ENCODE measurements around the gene IRX2. TPM values are rescaled to one million over a fixed set of nuclear protein-coding genes. Genes with fewer than 3 reads are reported as not detected.

Gene IRX2
- total RNA-seq, 1 donor from 2014 or later, result 6.7 TPM

DNA sequence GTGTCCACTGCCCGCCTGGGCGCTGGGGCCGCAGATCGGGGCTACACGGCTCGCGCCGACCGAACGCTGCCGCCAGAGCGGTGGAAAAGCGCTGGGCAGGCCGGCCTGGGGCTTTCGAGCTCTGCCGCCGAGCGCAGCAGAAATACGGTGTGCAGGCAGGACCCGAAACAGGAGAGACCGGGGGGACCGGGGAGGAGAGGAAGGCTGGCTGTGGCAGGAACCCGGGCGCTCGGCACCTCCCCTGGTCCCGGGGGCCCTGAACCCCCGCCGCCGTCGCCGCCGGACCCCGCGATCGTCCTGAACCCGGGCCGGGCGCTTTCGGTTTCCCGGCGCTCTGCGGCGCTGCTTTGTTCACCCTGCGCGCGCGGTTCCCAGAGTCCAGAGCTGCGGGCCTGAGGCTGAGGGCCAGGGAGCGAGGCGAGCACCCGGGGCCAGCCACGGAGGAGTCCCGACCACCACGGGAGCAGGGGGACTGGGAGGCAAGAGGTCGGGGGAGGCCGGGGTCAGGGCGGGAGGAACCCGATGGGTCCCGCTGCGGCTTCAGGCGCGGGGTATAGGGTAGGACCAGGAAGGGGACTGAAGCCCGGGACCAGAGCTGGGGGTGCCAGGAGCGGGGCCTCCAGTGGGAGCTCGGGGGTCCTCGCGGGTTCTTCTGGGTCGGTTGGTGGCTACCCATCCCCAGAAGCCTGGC is 12.0 kb downstream of the IRX2 start:
- H3K27ac Mint-ChIP-seq (ENCODE audit: unreplicated experiment), result no peak overlapping the region
- no peak for DNase-seq (ENCODE audit: low read depth)
- Histone ChIP-seq H3K9ac (ENCODE audit: low read length) (peak overlapping the region; percentile 72), H3K27me3 (ENCODE audit: insufficient read depth, low read length) (peaks cover 3% of the 10 kb centered on the region), H2AFZ (ENCODE audit: low read depth, low read length) (peak overlapping the region; percentile 23), H3K4me1 (ENCODE audit: insufficient read depth, low read length) (peaks cover 11% of the 10 kb centered on the region), H3K79me2 (ENCODE audit: insufficient read depth, low read length) (peaks cover 31% of the 10 kb centered on the region), H3K9me3 (ENCODE audit: insufficient read depth, low read depth, low read length) (no peaks in the 10 kb centered on the region), H3K4me2 (ENCODE audit: low read length) (peak overlapping the region; percentile 84), H3K36me3 (ENCODE audit: insufficient read depth, low read length) (no peaks in the 10 kb centered on the region), H3K27ac (ENCODE audit: low read depth, low read length) (peak overlapping the region; percentile 19), H4K20me1 (ENCODE audit: insufficient read depth, low read length) (peaks cover 15% of the 10 kb centered on the region), H3K4me3 (ENCODE audit: insufficient read depth, low read depth, low read length) (peak overlapping the region; percentile 62)
- no peaks in the 10 kb centered on the region for H3K9me3 Mint-ChIP-seq (ENCODE audit: unreplicated experiment)
- H3K36me3 Mint-ChIP-seq (ENCODE audit: low read depth, unreplicated experiment), result no peaks in the 10 kb centered on the region
- TF ChIP-seq EZH2 (IDR thresholded peaks at IDR 0.05; ENCODE audit: insufficient read depth, low read length) (no peak), CTCF (IDR thresholded peaks at IDR 0.05; ENCODE audit: insufficient read depth, low read depth, low read length) (no peak)
- H3K4me1 Mint-ChIP-seq (ENCODE audit: low read depth, unreplicated experiment), result no peaks in the 10 kb centered on the region
- no peak for FAIRE-seq
- H3K4me3 Mint-ChIP-seq (ENCODE audit: unreplicated experiment), result peak overlapping the region; percentile 66
- H3K27me3 Mint-ChIP-seq (ENCODE audit: low read depth, unreplicated experiment), result peaks cover 57% of the 10 kb centered on the region

DNA sequence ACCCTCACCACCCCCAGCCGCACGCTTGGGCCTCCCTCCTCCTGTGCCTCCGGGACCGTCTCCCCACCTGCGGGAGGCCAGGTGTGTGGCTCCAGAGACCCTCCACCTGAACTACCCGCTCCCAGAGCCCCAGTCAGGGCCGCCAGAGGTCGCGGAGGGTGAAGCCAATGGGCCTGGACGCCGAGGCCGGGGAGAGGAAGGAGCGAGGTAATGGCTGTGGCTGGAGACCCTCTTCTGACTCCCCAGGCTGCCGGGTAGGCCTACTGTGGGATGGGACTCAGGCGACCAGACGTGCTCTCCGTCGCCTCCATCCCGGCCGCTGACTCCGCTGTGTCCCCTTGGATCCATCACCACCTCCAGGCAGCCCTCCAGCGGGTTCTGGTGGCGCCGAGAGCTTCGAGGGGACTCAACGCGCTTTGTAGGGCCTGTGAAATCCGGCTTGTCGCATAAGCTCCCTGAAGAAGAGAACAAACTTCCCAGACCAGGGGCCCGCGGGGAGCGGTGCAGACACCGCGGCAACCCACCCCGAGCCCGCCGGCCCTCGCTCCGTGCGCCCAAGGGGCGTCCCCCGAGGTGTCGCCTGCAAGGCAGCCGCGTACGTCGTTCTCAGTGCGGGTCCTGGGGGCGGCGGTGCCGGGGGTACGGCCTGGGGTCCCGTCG is 12.6 kb downstream of the IRX2 start:
- TF ChIP-seq EZH2 (IDR thresholded peaks at IDR 0.05; ENCODE audit: insufficient read depth, low read length) (no peak), CTCF (IDR thresholded peaks at IDR 0.05; ENCODE audit: insufficient read depth, low read depth, low read length) (no peak)
- Histone ChIP-seq H3K36me3 (ENCODE audit: insufficient read depth, low read length) (no peaks in the 10 kb centered on the region), H3K27me3 (ENCODE audit: insufficient read depth, low read length) (peaks cover 3% of the 10 kb centered on the region), H3K79me2 (ENCODE audit: insufficient read depth, low read length) (peaks cover 24% of the 10 kb centered on the region), H3K9ac (ENCODE audit: low read length) (peak overlapping the region; percentile 72), H4K20me1 (ENCODE audit: insufficient read depth, low read length) (peaks cover 8% of the 10 kb centered on the region), H3K27ac (ENCODE audit: low read depth, low read length) (no peak overlapping the region), H2AFZ (ENCODE audit: low read depth, low read length) (peak overlapping the region; percentile 23), H3K4me2 (ENCODE audit: low read length) (peak overlapping the region; percentile 84), H3K4me1 (ENCODE audit: insufficient read depth, low read length) (peaks cover 5% of the 10 kb centered on the region), H3K4me3 (ENCODE audit: insufficient read depth, low read depth, low read length) (peak overlapping the region; percentile 62), H3K9me3 (ENCODE audit: insufficient read depth, low read depth, low read length) (no peaks in the 10 kb centered on the region)
- Mint-ChIP-seq H3K9me3 (ENCODE audit: unreplicated experiment) (no peaks in the 10 kb centered on the region), H3K4me1 (ENCODE audit: low read depth, unreplicated experiment) (no peaks in the 10 kb centered on the region), H3K27me3 (ENCODE audit: low read depth, unreplicated experiment) (peaks cover 60% of the 10 kb centered on the region), H3K36me3 (ENCODE audit: low read depth, unreplicated experiment) (no peaks in the 10 kb centered on the region), H3K27ac (ENCODE audit: unreplicated experiment) (no peak overlapping the region), H3K4me3 (ENCODE audit: unreplicated experiment) (no peak overlapping the region)
- DNase-seq (ENCODE audit: low read depth) (no peak), FAIRE-seq (no peak)

All from astrocyte (in vitro differentiated cells and primary cell).